Upper lobe of left lung (tissue), 6 donors: ENCODE data around the gene CDKN2D. TPM values are rescaled to one million over a fixed set of nuclear protein-coding genes. Genes with fewer than 3 reads are reported as not detected.

ENCODE experiments used
- ATAC-seq, 2 donors: fragments of 200-7000 bp; cut with Tn5 transposase; one replicate each; pipeline ENCODE4 v1.9.1; 2022; ENCODE audit warnings: mild to moderate bottlenecking in 2 of 2, moderate library complexity in 2 of 2; ENCODE audit not compliant: low FRiP score in 2 of 2
- DNase-seq, 2 donors: peaks; one replicate each; pipeline ENCODE4 v3.0.0-alpha.2; 2019 to 2020
- H3K27ac ChIP-seq, 4 donors: fragments of 200-600 bp; sonication (generic); one replicate each; pipeline ENCODE4 v1.5.1; 2016 to 2019
- H3K27me3 ChIP-seq, 4 donors: fragments of 200-600 bp; sonication (generic); one replicate each; pipeline ENCODE4 v1.5.1; 2017 to 2019
- H3K36me3 ChIP-seq, 4 donors: fragments of 200-600 bp; sonication (generic); one replicate each; pipeline ENCODE4 v1.5.1; 2016 to 2019
- H3K4me1 ChIP-seq, 4 donors: fragments of 200-600 bp; sonication (generic); one replicate each; pipeline ENCODE4 v1.5.1; 2018 to 2019
- H3K4me3 ChIP-seq, 4 donors: fragments of 200-600 bp; sonication (generic); one replicate each; pipeline ENCODE4 v1.5.1; 2017 to 2019; ENCODE audit warnings: mild to moderate bottlenecking in 2 of 4, moderate library complexity in 1 of 4
- H3K9me3 ChIP-seq, 4 donors: fragments of 200-600 bp; sonication (generic); one replicate each; pipeline ENCODE4 v1.5.1; 2018 to 2019
- CTCF ChIP-seq, 6 experiments: fragments of 450-650 bp in 4 of 6; fragments of 200-600 bp in 2 of 6; sonication (generic) in 2 of 6; IDR thresholded peaks; one replicate each; pipeline ENCODE4 v1.5.1; 2016 to 2019; ENCODE audit warnings: antibody characterized with exemption in 6 of 6
- EP300 ChIP-seq, 4 donors: sonication (generic); formaldehyde crosslinking; IDR thresholded peaks; one replicate each; pipeline ENCODE4 v1.5.1; 2017; ENCODE audit warnings: antibody characterized with exemption in 4 of 4, control low read depth in 2 of 4
- POLR2A ChIP-seq, 4 donors: fragments of 450-650 bp; IDR thresholded peaks; one replicate each; pipeline ENCODE4 v1.5.1; 2016 to 2017; ENCODE audit warnings: antibody characterized with exemption in 4 of 4, mild to moderate bottlenecking in 2 of 4
- POLR2AphosphoS5 ChIP-seq, 2 donors: sonication (generic); formaldehyde crosslinking; IDR thresholded peaks; one replicate each; pipeline ENCODE4 v1.5.1; 2017; ENCODE audit warnings: antibody characterized with exemption in 2 of 2
- WGBS, 2 donors: methylation state at CpG; one replicate each; pipeline ENCODE4 v1.1.5; 2017 to 2018; 5-methylcytosine and 5-hydroxymethylcytosine counted together
- total RNA-seq, 6 donors: library from RNA; depleted of rRNA in 4 of 6; stranded (reverse); fragments of >200 nt in 4 of 6; gene quantifications; one replicate each; pipeline versions ENCODE4 v1.1.0 to v1.2.1, GENCODE V29; 2016 to 2021
- donor health status: DM: no; HTN: no; CAD: no; lungs with moderate emphysema.
- donor health status: DM: no; HTN: yes; CAD: no; lungs with severe emphysema.

Gene CDKN2D
- total RNA-seq, 6 donors from 2014 or later: 2.1 to 21.3 (median 15.9) TPM

- TF ChIP-seq EP300 (IDR thresholded peaks at IDR 0.05) (no peak), CTCF (IDR thresholded peaks at IDR 0.05) (no peak), POLR2AphosphoS5 (IDR thresholded peaks at IDR 0.05) (no peak), POLR2A (IDR thresholded peaks at IDR 0.05) (no peak)
- Histone ChIP-seq H3K36me3 (peaks cover 17 to 73% (median 55%) of the 10 kb centered on the region in 4 donors), H3K9me3 (no peaks in the 10 kb centered on the region), H3K27me3 (no peaks in the 10 kb centered on the region), H3K27ac (no peak overlapping the region), H3K4me3 (no peak overlapping the region), H3K4me1 (peaks cover 9 to 19% (median 11%) of the 10 kb centered on the region in 4 donors)
- 93 to 94% methylated on average over 16 to 18 of the region's 18 CpGs for WGBS, 2 donors
- DNase-seq: no peak
- no peak for ATAC-seq
These were observed 20.0 kb downstream of the CDKN2D start for GRCh38 chr19:10548746-10549276.

- H3K9me3 ChIP-seq: no peaks in the 10 kb centered on the region
- no peaks in the 10 kb centered on the region for H3K27me3 ChIP-seq
- H3K4me3 ChIP-seq: no peak overlapping the region
- WGBS, 2 donors: 92 to 95% methylated on average over 15 to 17 of the region's 17 CpGs
- H3K27ac ChIP-seq: no peak overlapping the region
- ATAC-seq: no peak
- peaks cover 14 to 53% (median 35%) of the 10 kb centered on the region in 4 donors for H3K36me3 ChIP-seq
- DNase-seq: peak in 1 of 2 donors; percentile 78
- peaks cover 9 to 23% (median 16%) of the 10 kb centered on the region in 4 donors for H3K4me1 ChIP-seq
- TF ChIP-seq CTCF (IDR thresholded peaks at IDR 0.05) (no peak), POLR2AphosphoS5 (IDR thresholded peaks at IDR 0.05) (no peak), POLR2A (IDR thresholded peaks at IDR 0.05) (no peak), EP300 (IDR thresholded peaks at IDR 0.05) (no peak)
These were observed 22.0 kb downstream of the CDKN2D start for GRCh38 chr19:10546817-10547216.

GRCh38 chr19:10544753-10545251 lies 24.0 kb downstream of the CDKN2D start:
- TF ChIP-seq EP300 (IDR thresholded peaks at IDR 0.05) (no peak), POLR2A (IDR thresholded peaks at IDR 0.05) (no peak), POLR2AphosphoS5 (IDR thresholded peaks at IDR 0.05) (no peak), CTCF (IDR thresholded peaks at IDR 0.05) (no peak)

GRCh38 chr19:10544242-10544752 lies 24.5 kb downstream of the CDKN2D start:
- Histone ChIP-seq H3K4me1 (peaks cover 9 to 23% (median 16%) of the 10 kb centered on the region in 4 donors), H3K9me3 (no peaks in the 10 kb centered on the region), H3K36me3 (peaks cover 4 to 28% (median 15%) of the 10 kb centered on the region in 4 donors), H3K27me3 (no peaks in the 10 kb centered on the region), H3K4me3 (peak overlapping the region; percentile 54 to 87 (median 82)), H3K27ac (peak overlapping the region; percentile 85 to 96 (median 92))
- TF ChIP-seq POLR2AphosphoS5 (IDR thresholded peaks at IDR 0.05): no peak
- TF ChIP-seq POLR2A (IDR thresholded peaks at IDR 0.05): no peak
- TF ChIP-seq EP300 (IDR thresholded peaks at IDR 0.05): no peak
- TF ChIP-seq CTCF (IDR thresholded peaks at IDR 0.05): no peak
- ATAC-seq (peak in 1 of 2 donors; percentile 46), DNase-seq (peak in 1 of 2 donors; percentile 73)
- 14 to 25% methylated on average over 16 to 17 of the region's 22 CpGs for WGBS, 2 donors

More at GRCh38 chr19:10544753-10545251, 24.0 kb downstream of the CDKN2D start:
- no peaks in the 10 kb centered on the region for H3K9me3 ChIP-seq
- peaks cover 9 to 23% (median 16%) of the 10 kb centered on the region in 4 donors for H3K4me1 ChIP-seq
- peaks cover 7 to 33% (median 20%) of the 10 kb centered on the region in 4 donors for H3K36me3 ChIP-seq
- no peaks in the 10 kb centered on the region for H3K27me3 ChIP-seq
- no peak for ATAC-seq
- peak overlapping the region in 3 of 4 donors; percentile 76 to 87 (median 87) for H3K4me3 ChIP-seq
- 27 to 42% methylated on average over 16 to 19 of the region's 23 CpGs for WGBS, 2 donors
- DNase-seq: peak in 1 of 2 donors; percentile 80
- peak overlapping the region; percentile 85 to 96 (median 92) for H3K27ac ChIP-seq
